ENCODE results near the gene SUPT6H. TPM values are rescaled to one million over a fixed set of nuclear protein-coding genes. Genes with fewer than 3 reads are reported as not detected.
A peak's percentile ranks its signal among the peaks of the same experiment; 100 is the strongest.
"Not testable (repeated sequence)": the region's sequence is repeated elsewhere in the genome, so short reads cannot be mapped to it uniquely, and the experiment has no call there.

The SUPT6H gene
- total RNA-seq, 4 donors from 2014 or later = 47.2 to 86.7 (median 71.3) TPM

- no peak overlapping the region for H3K4me3 ChIP-seq (ENCODE audit: low read depth, poor library complexity, severe bottlenecking)
- DNase-seq (ENCODE audit: low spot score in 2 of 2) = peak in 1 of 2 donors; percentile 29
- TF ChIP-seq POLR2A (IDR thresholded peaks at IDR 0.05) = no peak
- TF ChIP-seq, protein P1, sequence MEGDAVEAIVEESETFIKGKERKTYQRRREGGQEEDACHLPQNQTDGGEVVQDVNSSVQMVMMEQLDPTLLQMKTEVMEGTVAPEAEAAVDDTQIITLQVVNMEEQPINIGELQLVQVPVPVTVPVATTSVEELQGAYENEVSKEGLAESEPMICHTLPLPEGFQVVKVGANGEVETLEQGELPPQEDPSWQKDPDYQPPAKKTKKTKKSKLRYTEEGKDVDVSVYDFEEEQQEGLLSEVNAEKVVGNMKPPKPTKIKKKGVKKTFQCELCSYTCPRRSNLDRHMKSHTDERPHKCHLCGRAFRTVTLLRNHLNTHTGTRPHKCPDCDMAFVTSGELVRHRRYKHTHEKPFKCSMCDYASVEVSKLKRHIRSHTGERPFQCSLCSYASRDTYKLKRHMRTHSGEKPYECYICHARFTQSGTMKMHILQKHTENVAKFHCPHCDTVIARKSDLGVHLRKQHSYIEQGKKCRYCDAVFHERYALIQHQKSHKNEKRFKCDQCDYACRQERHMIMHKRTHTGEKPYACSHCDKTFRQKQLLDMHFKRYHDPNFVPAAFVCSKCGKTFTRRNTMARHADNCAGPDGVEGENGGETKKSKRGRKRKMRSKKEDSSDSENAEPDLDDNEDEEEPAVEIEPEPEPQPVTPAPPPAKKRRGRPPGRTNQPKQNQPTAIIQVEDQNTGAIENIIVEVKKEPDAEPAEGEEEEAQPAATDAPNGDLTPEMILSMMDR (IDR thresholded peaks at IDR 0.05) = no peak
- intact Hi-C loops (cut with DNase I; ENCODE audit: low total_unique reads) = no loop called here
- 79 to 84% methylated on average over 5 of the region's 5 CpGs for WGBS, 2 donors
Measured at GRCh38 chr17:28657756-28658155, 4.2 kb upstream of the SUPT6H start.

DNA sequence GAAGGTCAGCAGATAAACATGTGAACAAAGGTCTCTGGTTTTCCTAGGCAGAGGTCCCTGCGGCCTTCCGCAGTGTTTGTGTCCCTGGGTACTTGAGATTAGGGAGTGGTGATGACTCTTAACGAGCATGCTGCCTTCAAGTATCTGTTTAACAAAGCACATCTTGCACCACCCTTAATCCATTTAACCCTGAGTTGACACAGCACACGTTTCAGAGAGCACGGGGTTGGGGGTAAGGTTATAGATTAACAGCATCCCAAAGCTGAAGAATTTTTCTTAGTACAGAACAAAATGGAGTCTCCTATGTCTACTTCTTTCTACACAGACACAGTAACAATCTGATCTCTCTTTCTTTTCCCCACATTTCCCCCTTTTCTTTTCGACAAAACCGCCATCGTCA is 3.7 kb upstream of the SUPT6H start:
- DNase-seq (ENCODE audit: low spot score in 2 of 2); intact Hi-C loops (cut with DNase I; ENCODE audit: low total_unique reads); H3K4me3 ChIP-seq (ENCODE audit: low read depth, poor library complexity, severe bottlenecking): not testable (repeated sequence)
- 91 to 93% methylated on average over 8 of the region's 8 CpGs for WGBS, 2 donors

GRCh38 chr17:28658766-28659496 is 3.1 kb upstream of the SUPT6H start:
- peak in 1 of 2 donors; percentile 78 for DNase-seq (ENCODE audit: low spot score in 2 of 2)
- intact Hi-C loops (cut with DNase I; ENCODE audit: low total_unique reads); H3K4me3 ChIP-seq (ENCODE audit: low read depth, poor library complexity, severe bottlenecking): not testable (repeated sequence)
- 95 to 97% methylated on average over 37 of the region's 46 CpGs for WGBS, 2 donors

DNA sequence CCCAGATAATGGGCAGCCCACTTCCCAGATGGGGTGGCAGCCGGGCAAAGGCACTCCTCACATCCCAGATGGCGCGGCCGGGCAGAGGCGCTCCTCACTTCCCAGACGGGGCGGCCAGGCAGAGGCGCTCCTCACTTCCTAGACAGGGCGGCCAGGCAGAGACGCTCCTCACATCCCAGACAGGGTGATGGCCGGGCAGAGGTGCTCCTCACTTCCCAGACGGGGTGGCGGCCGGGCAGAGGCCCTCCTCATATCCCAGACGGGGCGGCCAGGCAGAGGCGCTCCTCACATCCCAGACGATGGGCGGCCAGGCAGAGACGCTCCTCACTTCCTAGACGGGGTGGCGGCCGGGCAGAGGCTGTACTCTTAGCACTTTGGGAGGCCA is 2.5 kb upstream of the SUPT6H start:
- DNase-seq (ENCODE audit: low spot score in 2 of 2); intact Hi-C loops (cut with DNase I; ENCODE audit: low total_unique reads); H3K4me3 ChIP-seq (ENCODE audit: low read depth, poor library complexity, severe bottlenecking): not testable (repeated sequence)
- WGBS, 2 donors = 95 to 97% methylated on average over 5 to 23 of the region's 23 CpGs

DNA sequence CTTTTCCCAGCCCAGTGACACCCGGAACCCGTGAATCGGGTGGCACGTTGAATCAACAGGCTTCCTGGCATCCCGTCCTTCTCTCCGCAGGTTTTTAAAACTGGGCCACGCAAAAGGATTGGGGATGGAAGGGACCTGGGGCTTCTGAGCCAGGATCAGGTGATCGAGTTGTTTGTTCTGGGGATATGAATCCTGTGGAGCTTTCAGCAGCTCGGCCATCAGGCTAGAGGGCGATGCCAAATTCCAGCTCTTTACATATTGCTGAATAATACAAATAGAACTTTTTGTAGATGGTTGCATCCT is 473 bp downstream of the SUPT6H start:
- DNase-seq (ENCODE audit: low spot score in 2 of 2) = no peak
- peak overlapping the region; percentile 68 for H3K4me3 ChIP-seq (ENCODE audit: low read depth, poor library complexity, severe bottlenecking)
- TF ChIP-seq, protein P1 (IDR thresholded peaks at IDR 0.05) = no peak
- TF ChIP-seq POLR2A (IDR thresholded peaks at IDR 0.05) = no peak
- intact Hi-C loops (cut with DNase I; ENCODE audit: low total_unique reads) = no loop called here
- WGBS, 2 donors = 0% methylated on average over 10 of the region's 10 CpGs

DNA sequence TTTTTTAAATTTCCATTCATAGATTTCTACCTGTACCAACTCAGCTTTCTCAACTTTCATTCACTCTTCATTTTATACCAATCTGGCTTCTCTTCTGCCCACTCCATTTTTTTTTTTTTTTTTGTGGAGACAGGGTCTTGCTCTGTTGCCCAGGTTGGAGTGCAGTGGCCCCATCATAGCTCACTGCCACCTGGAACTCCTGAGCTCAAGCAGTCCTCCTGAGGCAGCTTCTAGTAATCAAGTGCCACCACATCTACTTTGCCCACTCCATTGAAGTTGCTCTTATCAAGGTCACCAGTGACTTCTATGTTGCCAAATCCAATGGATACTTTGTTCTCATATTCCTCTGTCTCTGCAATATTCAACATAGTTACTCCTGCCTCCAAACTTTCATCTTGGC is 1.7 kb downstream of the SUPT6H start:
- intact Hi-C loops (cut with DNase I; ENCODE audit: low total_unique reads) = no loop called here
- TF ChIP-seq, protein P1 (IDR thresholded peaks at IDR 0.05) = no peak
- no peak for TF ChIP-seq POLR2A (IDR thresholded peaks at IDR 0.05)
- H3K4me3 ChIP-seq (ENCODE audit: low read depth, poor library complexity, severe bottlenecking) = no peak overlapping the region
- peak in 1 of 2 donors; percentile 13 for DNase-seq (ENCODE audit: low spot score in 2 of 2)

GRCh38 chr17:28665994-28666393 is 4.0 kb downstream of the SUPT6H start:
- intact Hi-C loops (cut with DNase I; ENCODE audit: low total_unique reads) = no loop called here
- no peak for DNase-seq (ENCODE audit: low spot score in 2 of 2)
- TF ChIP-seq POLR2A (IDR thresholded peaks at IDR 0.05) = no peak
- TF ChIP-seq, protein P1 (IDR thresholded peaks at IDR 0.05) = no peak
- WGBS, 2 donors = 76 to 82% methylated on average over 2 of the region's 2 CpGs
- no peak overlapping the region for H3K4me3 ChIP-seq (ENCODE audit: low read depth, poor library complexity, severe bottlenecking)
